Esophagus muscularis mucosa (tissue), 4 donors: ENCODE data around the gene ZNF677. TPM values are rescaled to one million over a fixed set of nuclear protein-coding genes. Genes with fewer than 3 reads are reported as not detected.

Experiments used
- DNase-seq: peaks from one replicate; pipeline ENCODE4 v3.0.0-alpha.2; 2017; ENCODE audit errors: extremely low spot score
- H3K27ac ChIP-seq, 4 donors: fragments of 200-600 bp; sonication (generic); replicated peaks in 1 of 4; 1 replicate in 3 of 4; 2 replicates in 1 of 4; pipeline ENCODE4 v1.5.1; 2016 to 2019; ENCODE audit warnings: mild to moderate bottlenecking in 1 of 4
- H3K27me3 ChIP-seq, 4 donors: fragments of 200-600 bp; sonication (generic); one replicate each; pipeline versions ENCODE4 v1.5.1 to v1.6.0; 2016 to 2019
- H3K36me3 ChIP-seq, 4 donors: fragments of 200-600 bp; sonication (generic); one replicate each; pipeline ENCODE4 v1.5.1; 2016 to 2019
- H3K4me1 ChIP-seq, 4 donors: fragments of 200-600 bp; sonication (generic); one replicate each; pipeline ENCODE4 v1.5.1; 2016 to 2019
- H3K4me3 ChIP-seq, 4 donors: fragments of 200-600 bp; sonication (generic); 1 replicate in 2 of 4; 2 replicates in 2 of 4; pipeline ENCODE4 v1.5.1; 2016 to 2019; ENCODE audit warnings: mild to moderate bottlenecking in 4 of 4, moderate library complexity in 1 of 4
- H3K9me3 ChIP-seq, 4 donors: fragments of 200-600 bp; sonication (generic); 1 replicate in 3 of 4; 2 replicates in 1 of 4; pipeline ENCODE4 v1.5.1; 2016 to 2019
- CTCF ChIP-seq, 3 experiments: fragments of 200-600 bp in 2 of 3; fragments of 450-650 bp in 1 of 3; sonication (generic) in 2 of 3; IDR thresholded peaks; one replicate each; pipeline ENCODE4 v1.5.1; 2017 to 2019; ENCODE audit warnings: antibody characterized with exemption in 3 of 3, mild to moderate bottlenecking in 2 of 3, moderate library complexity in 1 of 3
- EP300 ChIP-seq: sonication (generic); formaldehyde crosslinking; IDR thresholded peaks from one replicate; pipeline ENCODE4 v1.6.1; 2017; ENCODE audit warnings: antibody characterized with exemption
- POLR2A ChIP-seq: fragments of 450-650 bp; IDR thresholded peaks from one replicate; pipeline ENCODE4 v1.6.1; 2017; ENCODE audit warnings: antibody characterized with exemption, moderate library complexity, mild to moderate bottlenecking, low read depth
- POLR2AphosphoS5 ChIP-seq, 2 donors: sonication (generic); formaldehyde crosslinking; IDR thresholded peaks; one replicate each; pipeline ENCODE4 v1.6.1; 2017; ENCODE audit warnings: antibody characterized with exemption in 2 of 2
- WGBS: methylation state at CpG from one replicate; pipeline ENCODE4 v1.1.5; 2018; 5-methylcytosine and 5-hydroxymethylcytosine counted together
- intact Hi-C: fragments of 100-400 bp; cut with DNase I; formaldehyde crosslinking; loops from one replicate; pipeline ENCODE4 v1.15.1; 2023
- total RNA-seq, 4 donors: library from RNA; depleted of rRNA; stranded (reverse); fragments of >200 nt; gene quantifications; one replicate each; pipeline versions ENCODE4 v1.1.0 to v1.2.1, GENCODE V29; 2016

The ZNF677 gene
- total RNA-seq, 4 donors from 2014 or later = 15.6 to 22.0 (median 17.1) TPM

- Histone ChIP-seq H3K27me3 (no peaks in the 10 kb centered on the region), H3K4me3 (peak overlapping the region; percentile 66 to 83 (median 78)), H3K27ac (peak overlapping the region; percentile 77 to 93 (median 88)), H3K9me3 (peaks cover 0 to 30% (median 15%) of the 10 kb centered on the region in 4 donors), H3K36me3 (peaks cover 0 to 28% (median 17%) of the 10 kb centered on the region in 4 donors), H3K4me1 (peaks cover 11 to 37% (median 27%) of the 10 kb centered on the region in 4 donors)
- TF ChIP-seq POLR2AphosphoS5 (IDR thresholded peaks at IDR 0.05) (peak; percentile 87 to 91), POLR2A (peak; percentile 23), EP300 (no peak)
- WGBS = 1% methylated on average over 21 of the region's 42 CpGs
- intact Hi-C loops = loop anchor here (5.0 to 10.0 kb wide), 7 partner anchors 60 to 548 kb away; partner anchors contain the start of genes VN1R2, ZNF525, ZNF765 and ZNF813
- DNase-seq = peak; percentile 99
These were observed 57.8 kb downstream of the ZNF677 start for GRCh38 chr19:53196777-53197396.

- H3K4me1 ChIP-seq = peaks cover 11 to 38% (median 28%) of the 10 kb centered on the region in 4 donors
- H3K9me3 ChIP-seq = peaks cover 0 to 16% (median 3%) of the 10 kb centered on the region in 4 donors
- WGBS = 0% methylated on average over 3 of the region's 3 CpGs
- H3K27me3 ChIP-seq = no peaks in the 10 kb centered on the region
- H3K4me3 ChIP-seq = no peak overlapping the region
- peaks cover 0 to 31% (median 10%) of the 10 kb centered on the region in 4 donors for H3K36me3 ChIP-seq
- TF ChIP-seq POLR2A (no peak), POLR2AphosphoS5 (IDR thresholded peaks at IDR 0.05) (peak in 1 of 2 donors; percentile 70), EP300 (no peak), CTCF (IDR thresholded peaks at IDR 0.05) (peak; percentile 91 to 97 (median 95))
- peak overlapping the region in 2 of 4 donors; percentile 12 to 93 for H3K27ac ChIP-seq
- DNase-seq = peak; percentile 95
- intact Hi-C loops = loop anchor here (5.0 to 10.0 kb wide), 7 partner anchors 62 to 549 kb away; partner anchors contain the start of genes VN1R2, ZNF525, ZNF765 and ZNF813
These were observed 59.3 kb downstream of the ZNF677 start for GRCh38 chr19:53195265-53195903.

DNA sequence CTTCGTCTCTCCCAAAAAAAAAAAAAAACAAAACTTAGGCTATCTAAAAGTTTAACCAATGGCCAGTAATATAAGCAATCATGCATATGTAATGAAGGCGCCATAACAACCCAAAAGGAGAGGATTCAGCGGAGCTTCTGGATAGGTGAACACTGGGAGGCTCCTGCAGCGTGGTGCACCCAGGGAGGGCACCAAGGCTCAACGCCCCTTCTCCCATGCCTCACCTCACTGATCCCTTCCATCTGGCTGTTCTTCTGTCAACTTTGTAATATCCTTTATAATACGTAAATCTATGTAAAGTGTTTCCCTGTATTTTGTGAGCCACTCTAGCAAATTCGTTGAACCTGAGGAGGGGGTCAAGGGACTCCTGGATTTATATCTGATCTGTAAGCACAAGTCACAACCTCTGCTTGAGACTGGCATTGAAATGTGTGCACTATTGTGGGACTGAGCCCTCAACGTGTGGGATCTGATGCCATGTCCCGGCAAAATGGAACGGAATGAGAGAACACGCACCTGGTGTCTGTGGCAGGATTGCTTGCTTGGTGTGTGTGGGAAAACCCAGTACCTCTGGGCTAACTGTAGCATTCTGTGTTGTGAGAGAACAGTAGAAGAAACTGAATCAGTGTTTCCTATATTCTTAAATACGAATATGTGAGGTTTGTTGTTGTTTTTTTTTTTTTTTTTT is 61.0 kb downstream of the ZNF677 start:
- peaks cover 0 to 19% (median 8%) of the 10 kb centered on the region in 4 donors for H3K36me3 ChIP-seq
- H3K9me3 ChIP-seq = peaks cover 0 to under 1% (median 0%) of the 10 kb centered on the region in 4 donors
- H3K4me1 ChIP-seq = peaks cover 11 to 38% (median 28%) of the 10 kb centered on the region in 4 donors
- H3K4me3 ChIP-seq = peak overlapping the region; percentile 59 to 85 (median 76)
- no peaks in the 10 kb centered on the region for H3K27me3 ChIP-seq
- TF ChIP-seq EP300 = no peak
- TF ChIP-seq CTCF (IDR thresholded peaks at IDR 0.05) = no peak
- TF ChIP-seq POLR2A = no peak
- TF ChIP-seq POLR2AphosphoS5 (IDR thresholded peaks at IDR 0.05) = no peak
- DNase-seq = no peak
- WGBS = 50% methylated on average over 12 of the region's 12 CpGs
- H3K27ac ChIP-seq = peak overlapping the region in 3 of 4 donors; percentile 78 to 85 (median 81)
- intact Hi-C loops = loop anchor here (5.0 to 10.0 kb wide), 6 partner anchors 91 to 551 kb away; partner anchors contain the start of genes ZNF160, ZNF765, ZNF813 and ZNF845

DNA sequence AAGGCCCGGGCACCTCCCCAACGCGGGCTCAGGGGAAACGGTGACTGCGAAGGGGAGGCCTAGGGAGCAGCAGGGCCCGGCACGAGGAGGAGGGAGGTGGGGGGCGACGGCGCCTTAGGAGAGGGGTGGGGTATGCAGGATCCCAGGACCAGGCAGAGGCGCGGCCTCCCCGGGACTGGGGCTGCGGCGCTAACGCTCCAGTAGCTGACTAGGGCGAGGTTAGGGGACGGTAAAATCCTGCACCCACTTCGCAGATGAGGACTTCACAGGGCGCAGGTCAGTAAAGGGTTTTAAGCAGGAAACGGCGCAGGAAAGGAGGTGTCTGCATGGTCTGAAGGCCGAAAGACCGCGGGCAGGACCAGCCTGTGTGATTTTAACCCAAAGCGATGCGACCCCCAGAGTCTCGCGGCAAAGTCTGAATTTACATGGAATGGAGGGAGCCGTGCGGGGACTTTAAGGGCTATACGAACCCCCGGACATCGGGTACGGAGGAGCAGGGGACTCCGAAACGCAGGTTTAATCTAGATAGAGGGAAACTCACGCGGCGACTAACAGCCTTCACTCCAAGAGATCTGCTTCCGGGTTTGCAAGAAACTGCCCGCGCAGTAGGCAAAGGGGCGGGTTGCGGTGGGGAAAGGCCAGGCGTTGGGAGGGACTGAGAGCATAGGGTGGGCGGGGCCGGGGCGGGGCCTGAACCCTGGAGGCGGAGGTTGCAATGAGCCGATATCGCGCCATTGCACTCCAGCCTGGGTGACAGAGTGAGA is 61.7 kb downstream of the ZNF677 start, which contains the start of gene ZNF665:
Gene ZNF665, minus strand, starts transcription at position 588 of the 764 bp plus-strand sequence. CDS start 10,460 bp downstream, outside the sequence.
- Histone ChIP-seq H3K27me3 (no peaks in the 10 kb centered on the region), H3K27ac (peak within 1 kb of the TSS; percentile 78 to 85 (median 81)), H3K4me3 (peak within 1 kb of the TSS; percentile 59 to 85 (median 76)), H3K36me3 (peaks cover 0 to 18% (median 8%) of the 10 kb centered on the region in 4 donors), H3K9me3 (no peaks in the 10 kb centered on the region), H3K4me1 (peaks cover 11 to 35% (median 27%) of the 10 kb centered on the region in 4 donors)
- intact Hi-C loops = loop anchor here (5.0 to 10.0 kb wide), 6 partner anchors 91 to 552 kb away; partner anchors contain the start of genes ZNF160, ZNF765, ZNF813 and ZNF845
- under 1% methylated on average over 44 of the region's 53 CpGs for WGBS
- DNase-seq = peak; percentile 97
- peak; percentile 83 to 87 for TF ChIP-seq POLR2AphosphoS5 (IDR thresholded peaks at IDR 0.05)
- TF ChIP-seq EP300 = no peak
